HG03460 (cell line): ENCODE data around the gene SPSB4.

Experiments used
- ATAC-seq: cut with Tn5 transposase; IDR thresholded peaks from one replicate; pipeline ENCODE4 v1.9.1; 2021; ENCODE audit not compliant: unreplicated experiment

SPSB4 gene

GRCh38 chr3:141052201-141053069, 1.3 kb downstream of the SPSB4 start:
- no peak for ATAC-seq

- ATAC-seq, result no peak
Measured at GRCh38 chr3:141055136-141055535, 4.0 kb downstream of the SPSB4 start.

GRCh38 chr3:141055536-141056445, 4.6 kb downstream of the SPSB4 start:
- no peak for ATAC-seq

GRCh38 chr3:141056751-141057171, 5.6 kb downstream of the SPSB4 start:
- ATAC-seq, result no peak

GRCh38 chr3:141057436-141057835, 6.3 kb downstream of the SPSB4 start:
- no peak for ATAC-seq

- no peak for ATAC-seq
Measured at GRCh38 chr3:141057946-141058800, 7.0 kb downstream of the SPSB4 start.

GRCh38 chr3:141058996-141059395, 7.8 kb downstream of the SPSB4 start:
- ATAC-seq, result no peak

GRCh38 chr3:141059816-141060215, 8.7 kb downstream of the SPSB4 start:
- no peak for ATAC-seq

GRCh38 chr3:141060327-141060726, 9.2 kb downstream of the SPSB4 start:
- no peak for ATAC-seq

GRCh38 chr3:141063831-141064230, 12.7 kb downstream of the SPSB4 start:
- ATAC-seq, result no peak

- ATAC-seq, result no peak
Measured at GRCh38 chr3:141064255-141064926, 13.2 kb downstream of the SPSB4 start.

GRCh38 chr3:141065258-141065657, 14.1 kb downstream of the SPSB4 start:
- no peak for ATAC-seq

- no peak for ATAC-seq
Measured at GRCh38 chr3:141065841-141066805, 15.0 kb downstream of the SPSB4 start.

GRCh38 chr3:141067206-141067974, 16.2 kb downstream of the SPSB4 start:
- no peak for ATAC-seq

- ATAC-seq, result no peak
Measured at GRCh38 chr3:141070229-141070628, 19.1 kb downstream of the SPSB4 start.

GRCh38 chr3:141070727-141071357, 19.7 kb downstream of the SPSB4 start:
- ATAC-seq, result no peak

GRCh38 chr3:141071681-141072260, 20.6 kb downstream of the SPSB4 start:
- ATAC-seq, result no peak

GRCh38 chr3:141072950-141073349, 21.8 kb downstream of the SPSB4 start:
- no peak for ATAC-seq
